ENCODE data around the gene GPALPP1. TPM values are rescaled to one million over a fixed set of nuclear protein-coding genes. Genes with fewer than 3 reads are reported as not detected.
"Not testable (repeated sequence)": the region's sequence is repeated elsewhere in the genome, so short reads cannot be mapped to it uniquely, and the experiment has no call there.

The GPALPP1 gene
- total and polyA plus RNA-seq, 2 of the 4 experiments (the other 2 are of a cell fraction) = 10.6 to 12.5 TPM

DNA sequence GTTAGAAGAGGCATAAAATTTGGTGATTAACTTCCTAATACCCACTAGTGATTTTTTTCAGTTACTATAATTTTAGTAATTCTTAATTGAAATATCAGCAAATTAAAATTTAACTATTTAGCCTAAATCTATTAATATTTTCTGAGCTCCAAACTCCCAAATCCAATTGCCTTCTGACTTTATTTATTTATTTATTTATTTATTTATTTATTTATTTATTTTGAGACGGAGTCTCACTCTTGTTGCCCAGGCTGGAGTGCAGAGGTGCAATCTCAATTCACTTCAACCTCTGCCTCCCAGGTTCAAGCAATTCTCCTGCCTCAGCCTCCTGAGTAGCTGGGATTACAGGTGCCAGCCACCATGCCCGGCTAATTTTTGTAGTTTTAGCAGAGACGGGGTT is 74.6 kb downstream of the GPALPP1 start:
- 90% methylated on average over 2 of the region's 3 CpGs; no CpG with 5 or more reads in 1 of the 2 experiments for WGBS, 2 experiments (ENCODE audit: extremely low coverage in 2 of 2, insufficient read length in 1 of 2)
- H4K5ac ChIP-seq (ENCODE audit: low read depth, low read length); H3K56ac ChIP-seq (ENCODE audit: extremely low read depth, insufficient read depth, low read length); dilution Hi-C loops (cut with HindIII; ENCODE audit: low sequenced_read_pairs, unreplicated experiment); H3K9ac ChIP-seq (ENCODE audit: low read depth, low read length); H3K27me3 ChIP-seq (ENCODE audit: control insufficient read depth, insufficient read depth, low read length); in situ Hi-C loops (cut with MboI; ENCODE audit: low sequenced_read_pairs); H3K18ac ChIP-seq (ENCODE audit: low read depth, low read length); H3K36me3 ChIP-seq (ENCODE audit: control insufficient read depth, insufficient read depth, low read length); H2BK120ac ChIP-seq (ENCODE audit: low read depth, low read length); H3K4me1 ChIP-seq (ENCODE audit: control insufficient read depth, insufficient read depth, low read length); H3K4ac ChIP-seq (ENCODE audit: low read depth, low read length); H4K91ac ChIP-seq (ENCODE audit: insufficient read depth, low read depth, low read length); H3K14ac ChIP-seq (replicated peaks; ENCODE audit: low read depth, low read length); CTCF ChIA-PET; H2AK5ac ChIP-seq (ENCODE audit: low read depth, low read length); H2BK5ac ChIP-seq (ENCODE audit: low read depth, low read length, poor library complexity, severe bottlenecking); H3K79me1 ChIP-seq (ENCODE audit: low read depth in 1 of 2, low read length in 2 of 2); H3K27ac ChIP-seq (ENCODE audit: insufficient read depth, low read length); H4K20me1 ChIP-seq (ENCODE audit: insufficient read depth, low read length); H3K9me1 ChIP-seq (ENCODE audit: insufficient read depth, low read length); H2AK9ac ChIP-seq (replicated peaks; ENCODE audit: low read depth, low read length, poor library complexity); H2AFZ ChIP-seq (replicated peaks; ENCODE audit: low read length, poor library complexity); ATAC-seq (ENCODE audit: low read depth); H3K4me3 ChIP-seq (ENCODE audit: insufficient read depth, low read depth, low read length); BruUV-seq (replicated peaks); H3K9me3 ChIP-seq (ENCODE audit: control insufficient read depth, insufficient read depth, low read length); intact Hi-C loops (cut with micrococcal nuclease); H3K4me2 ChIP-seq (ENCODE audit: low read depth, low read length); H3K23ac ChIP-seq (ENCODE audit: low read depth, low read length); H2BK20ac ChIP-seq (ENCODE audit: low read depth, low read length); DNase-seq; H2BK15ac ChIP-seq (ENCODE audit: low read depth, low read length); POLR2A ChIA-PET (ENCODE audit: unreplicated experiment); H4K8ac ChIP-seq (ENCODE audit: low read depth in 2 of 2, low read length in 2 of 2): not testable (repeated sequence)

Measured in IMR-90 (cell line).